Testis (tissue), 3 donors: ENCODE data around the gene PSMA6. TPM values are rescaled to one million over a fixed set of nuclear protein-coding genes. Genes with fewer than 3 reads are reported as not detected.
"Not testable (repeated sequence)": the region's sequence is repeated elsewhere in the genome, so short reads cannot be mapped to it uniquely, and the experiment has no call there.

ENCODE experiments used
- DNase-seq: peaks from one replicate; pipeline ENCODE4 v3.0.0-alpha.2; 2019
- H3K27ac ChIP-seq, 2 donors: fragments of 200-600 bp; sonication (generic); one replicate each; pipeline ENCODE4 v1.5.1; 2019
- H3K27me3 ChIP-seq: fragments of 200-600 bp; sonication (generic); one replicate; pipeline ENCODE4 v1.5.1; 2019
- H3K36me3 ChIP-seq: fragments of 200-600 bp; sonication (generic); one replicate; pipeline ENCODE4 v1.5.1; 2017; ENCODE audit warnings: low read depth; ENCODE audit errors: missing control alignments
- H3K4me1 ChIP-seq: fragments of 200-600 bp; sonication (generic); one replicate; pipeline ENCODE4 v1.5.1; 2019
- H3K4me3 ChIP-seq, 2 donors: fragments of 200-600 bp; sonication (generic); one replicate each; pipeline ENCODE4 v1.5.1; 2017 to 2019
- H3K9me3 ChIP-seq: fragments of 200-600 bp; sonication (generic); one replicate; pipeline ENCODE4 v1.5.1; 2017
- POLR2A ChIP-seq: fragments of 450-650 bp; IDR thresholded peaks from one replicate; pipeline ENCODE4 v1.6.1; 2017; ENCODE audit warnings: antibody characterized with exemption, mild to moderate bottlenecking, moderate library complexity
- WGBS, 2 donors: methylation state at CpG; one replicate each; pipeline ENCODE4 v1.1.5; 2018; 5-methylcytosine and 5-hydroxymethylcytosine counted together
- intact Hi-C: fragments of 100-400 bp; cut with DNase I; formaldehyde crosslinking; loops from one replicate; pipeline ENCODE4 v1.15.1; 2023; ENCODE audit warnings: low total_unique reads
- polyA plus RNA-seq: library from polyadenylated mRNA; stranded (reverse); fragments of 350-450 nt; fragmentation: Illumina TruSeq; extraction: RNeasy Lipid Tissue Mini Kit (QIAGEN cat#74804); gene quantifications from one replicate; pipeline ENCODE4 v1.2.3, GENCODE V29; 2014; ENCODE audit warnings: low read depth, low replicate concordance; ENCODE audit not compliant: insufficient read depth
- total RNA-seq, 2 donors: library from RNA; depleted of rRNA; stranded (reverse); fragments of >200 nt; gene quantifications; one replicate each; pipeline ENCODE4 v1.2.3, GENCODE V29; 2016
- TF ChIP-seq, protein P1 (sequence below), 3 experiments: fragments of 450-650 bp in 2 of 3; fragments of 200-600 bp in 1 of 3; sonication (generic) in 1 of 3; IDR thresholded peaks; one replicate each; pipeline ENCODE4 v1.5.1; 2016 to 2019; ENCODE audit warnings: antibody characterized with exemption in 3 of 3, mild to moderate bottlenecking in 2 of 3, moderate library complexity in 1 of 3

PSMA6 gene
- total and polyA plus RNA-seq, 3 donors from 2014 or later = 147 to 461 (median 257) TPM

DNA sequence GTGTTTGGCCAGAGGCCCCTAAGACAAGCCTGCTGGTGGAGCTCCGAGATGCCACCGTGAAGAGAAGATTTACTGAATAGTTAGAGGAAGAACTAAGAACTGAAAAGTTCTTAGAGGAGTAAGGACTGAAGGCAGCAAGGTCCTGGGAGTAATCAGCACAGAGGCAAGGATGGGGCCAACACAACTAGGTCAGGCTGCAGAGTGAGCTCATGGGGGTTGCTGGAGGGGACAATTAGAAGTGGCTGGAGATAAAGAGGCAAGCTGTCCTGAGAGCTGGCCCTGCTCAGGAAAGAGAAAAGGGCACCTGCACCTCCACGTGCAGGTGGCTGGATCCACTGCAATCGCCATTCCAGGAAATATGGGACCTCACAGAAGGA, 59.7 kb downstream of the PSMA6 start:
- H3K36me3 ChIP-seq = no peaks in the 10 kb centered on the region
- H3K27ac ChIP-seq = peak overlapping the region; percentile 33 to 56
- peaks cover 32% of the 10 kb centered on the region for H3K4me1 ChIP-seq
- DNase-seq = no peak
- H3K4me3 ChIP-seq = no peak overlapping the region
- no peaks in the 10 kb centered on the region for H3K9me3 ChIP-seq
- no peak for TF ChIP-seq POLR2A
- TF ChIP-seq, protein P1, sequence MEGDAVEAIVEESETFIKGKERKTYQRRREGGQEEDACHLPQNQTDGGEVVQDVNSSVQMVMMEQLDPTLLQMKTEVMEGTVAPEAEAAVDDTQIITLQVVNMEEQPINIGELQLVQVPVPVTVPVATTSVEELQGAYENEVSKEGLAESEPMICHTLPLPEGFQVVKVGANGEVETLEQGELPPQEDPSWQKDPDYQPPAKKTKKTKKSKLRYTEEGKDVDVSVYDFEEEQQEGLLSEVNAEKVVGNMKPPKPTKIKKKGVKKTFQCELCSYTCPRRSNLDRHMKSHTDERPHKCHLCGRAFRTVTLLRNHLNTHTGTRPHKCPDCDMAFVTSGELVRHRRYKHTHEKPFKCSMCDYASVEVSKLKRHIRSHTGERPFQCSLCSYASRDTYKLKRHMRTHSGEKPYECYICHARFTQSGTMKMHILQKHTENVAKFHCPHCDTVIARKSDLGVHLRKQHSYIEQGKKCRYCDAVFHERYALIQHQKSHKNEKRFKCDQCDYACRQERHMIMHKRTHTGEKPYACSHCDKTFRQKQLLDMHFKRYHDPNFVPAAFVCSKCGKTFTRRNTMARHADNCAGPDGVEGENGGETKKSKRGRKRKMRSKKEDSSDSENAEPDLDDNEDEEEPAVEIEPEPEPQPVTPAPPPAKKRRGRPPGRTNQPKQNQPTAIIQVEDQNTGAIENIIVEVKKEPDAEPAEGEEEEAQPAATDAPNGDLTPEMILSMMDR (IDR thresholded peaks at IDR 0.05) = no peak
- intact Hi-C loops = no loop called here
- H3K27me3 ChIP-seq = no peaks in the 10 kb centered on the region
- WGBS, 2 donors = 55 to 75% methylated on average over 4 of the region's 4 CpGs

DNA sequence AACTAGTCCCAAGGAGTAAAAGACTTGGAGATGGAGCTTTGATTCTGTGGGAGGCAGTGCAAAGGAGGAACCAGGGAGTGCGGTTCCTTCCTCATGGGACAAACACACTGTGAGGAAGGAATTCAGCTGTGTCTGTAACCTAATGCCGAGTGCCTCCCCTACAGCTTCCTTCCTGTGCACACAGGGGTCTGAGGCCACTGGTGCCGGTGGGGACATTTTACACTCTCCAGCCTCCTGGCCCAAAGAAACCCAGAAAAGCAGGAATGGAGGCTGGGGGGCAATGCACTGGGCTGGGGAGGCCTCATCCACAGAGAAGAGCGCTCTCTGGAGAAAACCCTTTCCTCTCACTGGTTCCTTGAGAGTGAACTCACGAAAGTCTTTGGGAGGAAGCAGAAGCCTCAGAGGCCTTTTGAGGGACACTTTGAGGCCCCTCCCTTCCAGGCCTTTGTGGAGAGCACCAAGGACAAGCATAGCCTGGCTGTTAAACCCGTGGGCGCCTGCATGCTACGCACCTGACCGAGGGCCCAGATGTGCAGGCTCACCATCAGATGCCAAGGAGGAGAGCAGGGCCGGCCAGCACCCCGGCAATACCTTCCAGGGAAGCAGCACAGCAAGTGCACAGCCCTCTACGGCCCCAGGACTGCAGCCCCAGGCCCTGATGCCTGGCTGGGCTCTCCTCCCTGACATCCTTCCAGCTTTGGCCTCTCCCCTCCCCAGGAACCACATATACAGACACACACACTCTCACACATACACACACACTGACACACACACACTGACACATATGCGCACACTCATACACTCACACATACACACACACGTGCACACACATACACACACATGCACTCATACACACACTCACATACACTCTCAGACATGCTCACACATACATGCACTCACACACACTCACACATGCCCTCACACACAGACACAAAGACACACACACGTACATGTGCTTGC, 60.4 kb downstream of the PSMA6 start:
- no peaks in the 10 kb centered on the region for H3K36me3 ChIP-seq
- H3K27me3 ChIP-seq = no peaks in the 10 kb centered on the region
- no peak for TF ChIP-seq POLR2A
- TF ChIP-seq, protein P1 (IDR thresholded peaks at IDR 0.05) = no peak
- intact Hi-C loops = no loop called here
- 47 to 63% methylated on average over 13 to 15 of the region's 15 CpGs for WGBS, 2 donors
- H3K4me3 ChIP-seq = no peak overlapping the region
- peak overlapping the region; percentile 45 to 56 for H3K27ac ChIP-seq
- peaks cover 28% of the 10 kb centered on the region for H3K4me1 ChIP-seq
- H3K9me3 ChIP-seq = no peaks in the 10 kb centered on the region
- DNase-seq = peak; percentile 44

- Histone ChIP-seq H3K27ac (peak overlapping the region; percentile 45 to 56), H3K27me3 (no peaks in the 10 kb centered on the region), H3K4me3 (no peak overlapping the region), H3K36me3 (no peaks in the 10 kb centered on the region), H3K4me1 (peaks cover 28% of the 10 kb centered on the region), H3K9me3 (no peaks in the 10 kb centered on the region)
- intact Hi-C loops = no loop called here
- no peak for DNase-seq
- TF ChIP-seq, protein P1 (IDR thresholded peaks at IDR 0.05) = no peak
- TF ChIP-seq POLR2A = no peak
- 67 to 74% methylated on average over 10 of the region's 10 CpGs for WGBS, 2 donors
Measured at GRCh38 chr14:35353409-35354172, 61.4 kb downstream of the PSMA6 start.

GRCh38 chr14:35355235-35355634, 63.1 kb downstream of the PSMA6 start:
- 84 to 96% methylated on average over 5 to 6 of the region's 6 CpGs for WGBS, 2 donors
- H3K27ac ChIP-seq = not testable (repeated sequence)

More at GRCh38 chr14:35355235-35355634, 63.1 kb downstream of the PSMA6 start:
- H3K27me3 ChIP-seq, H3K36me3 ChIP-seq, intact Hi-C loops, H3K4me3 ChIP-seq, H3K9me3 ChIP-seq, DNase-seq: not testable (repeated sequence)
- H3K4me1 ChIP-seq = peaks cover 28% of the 10 kb centered on the region
